VCaP (cell line): ENCODE measurements around the gene GPC1.
"Not testable (repeated sequence)": the region's sequence is repeated elsewhere in the genome, so short reads cannot be mapped to it uniquely, and the experiment has no call there.

Experiments
- H3K27ac ChIP-seq: fragments of 450-650 bp; 2 replicates; pipeline ENCODE4 v1.5.1; 2017
- TF ChIP-seq, protein P1 (sequence below): fragments of 450-650 bp; conservative IDR thresholded peaks from 2 replicates; pipeline ENCODE4 v1.5.1; 2017; ENCODE audit warnings: mild to moderate bottlenecking, moderate library complexity

GPC1 gene

DNA sequence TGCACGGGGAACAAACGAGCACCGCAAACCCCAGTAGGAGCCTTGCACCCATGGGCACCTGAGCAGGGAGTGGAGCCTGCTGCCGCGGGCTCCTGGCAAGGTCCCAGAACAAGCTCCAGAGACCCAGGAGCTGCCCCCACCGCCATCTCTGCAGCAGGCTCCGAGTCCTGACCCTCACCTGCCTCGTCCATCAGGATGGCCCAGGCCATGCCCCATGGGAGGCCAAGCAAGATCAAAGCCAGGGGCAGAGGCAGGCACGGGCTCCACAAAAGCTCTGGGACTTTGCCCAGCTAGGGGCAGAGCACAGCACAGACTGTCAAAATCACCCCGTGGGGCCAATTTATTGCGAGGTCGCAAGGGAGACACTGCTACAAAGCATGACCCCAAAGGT, 43.6 kb downstream of the GPC1 start:
- TF ChIP-seq, protein P1, sequence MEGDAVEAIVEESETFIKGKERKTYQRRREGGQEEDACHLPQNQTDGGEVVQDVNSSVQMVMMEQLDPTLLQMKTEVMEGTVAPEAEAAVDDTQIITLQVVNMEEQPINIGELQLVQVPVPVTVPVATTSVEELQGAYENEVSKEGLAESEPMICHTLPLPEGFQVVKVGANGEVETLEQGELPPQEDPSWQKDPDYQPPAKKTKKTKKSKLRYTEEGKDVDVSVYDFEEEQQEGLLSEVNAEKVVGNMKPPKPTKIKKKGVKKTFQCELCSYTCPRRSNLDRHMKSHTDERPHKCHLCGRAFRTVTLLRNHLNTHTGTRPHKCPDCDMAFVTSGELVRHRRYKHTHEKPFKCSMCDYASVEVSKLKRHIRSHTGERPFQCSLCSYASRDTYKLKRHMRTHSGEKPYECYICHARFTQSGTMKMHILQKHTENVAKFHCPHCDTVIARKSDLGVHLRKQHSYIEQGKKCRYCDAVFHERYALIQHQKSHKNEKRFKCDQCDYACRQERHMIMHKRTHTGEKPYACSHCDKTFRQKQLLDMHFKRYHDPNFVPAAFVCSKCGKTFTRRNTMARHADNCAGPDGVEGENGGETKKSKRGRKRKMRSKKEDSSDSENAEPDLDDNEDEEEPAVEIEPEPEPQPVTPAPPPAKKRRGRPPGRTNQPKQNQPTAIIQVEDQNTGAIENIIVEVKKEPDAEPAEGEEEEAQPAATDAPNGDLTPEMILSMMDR, result no peak
- H3K27ac ChIP-seq, result no peak overlapping the region

- H3K27ac ChIP-seq, result no peak overlapping the region
- TF ChIP-seq, protein P1, result no peak
These were observed 45.6 kb downstream of the GPC1 start for GRCh38 chr2:240480834-240481623.

GRCh38 chr2:240481720-240482119, 46.3 kb downstream of the GPC1 start:
- TF ChIP-seq, protein P1, result no peak
- no peak overlapping the region for H3K27ac ChIP-seq

- H3K27ac ChIP-seq, result no peak overlapping the region
- TF ChIP-seq, protein P1, result no peak
These were observed 46.7 kb downstream of the GPC1 start for GRCh38 chr2:240482141-240482540.

- TF ChIP-seq, protein P1, result no peak
- no peak overlapping the region for H3K27ac ChIP-seq
These were observed 56.0 kb downstream of the GPC1 start for GRCh38 chr2:240491483-240491882.

DNA sequence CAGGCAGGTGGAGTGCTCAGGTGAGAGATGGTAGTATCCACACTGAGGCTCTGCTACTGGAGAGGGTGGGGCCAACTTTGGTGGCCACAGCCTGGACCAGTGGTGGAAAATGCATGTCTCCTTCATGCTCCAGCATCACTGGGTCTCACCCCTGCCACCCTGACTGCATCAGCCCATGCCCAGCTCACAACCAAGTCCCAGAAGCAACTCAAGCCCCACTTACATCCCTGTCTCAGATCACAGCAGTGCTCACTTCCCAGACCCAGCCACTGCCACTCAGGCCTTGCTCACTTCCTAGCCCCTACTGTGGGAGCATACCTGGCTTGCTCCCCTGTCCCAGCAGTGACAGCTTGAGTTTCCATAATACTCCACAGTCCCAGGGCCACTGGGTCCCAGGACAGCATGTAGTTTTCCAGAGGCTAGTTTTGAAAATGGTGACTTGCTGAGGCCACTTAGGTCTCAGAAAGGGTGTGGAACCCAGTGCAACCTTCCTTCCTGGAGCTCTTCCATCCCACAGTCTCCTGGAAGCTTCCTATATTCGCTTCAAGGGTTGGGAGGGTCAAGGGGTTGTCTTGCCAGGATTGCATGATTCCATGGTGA, 58.8 kb downstream of the GPC1 start:
- TF ChIP-seq, protein P1, result no peak
- no peak overlapping the region for H3K27ac ChIP-seq

DNA sequence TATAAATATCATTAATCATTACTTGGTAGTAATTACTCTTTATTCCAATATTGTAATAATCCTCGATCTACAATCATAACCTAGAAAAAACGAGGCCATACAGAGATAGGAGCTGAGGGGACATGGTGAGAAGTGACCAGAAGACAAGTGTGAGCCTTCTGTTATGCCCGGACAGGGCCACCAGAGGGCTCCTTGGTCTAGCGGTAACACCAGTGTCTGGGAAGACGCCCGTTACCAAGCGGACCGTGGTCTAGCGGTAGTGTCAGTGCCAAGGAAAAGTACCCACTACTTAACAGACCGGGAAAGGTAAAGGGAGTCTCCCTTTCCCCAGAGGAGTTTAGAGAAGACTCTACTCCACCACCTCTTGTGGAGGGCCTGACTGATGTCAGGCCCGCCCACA, 59.5 kb downstream of the GPC1 start:
- TF ChIP-seq, protein P1, result peak; percentile 59
- not testable (repeated sequence) for H3K27ac ChIP-seq
